ENCODE data around the gene STT3A.

- TF ChIP-seq CTCF (IDR thresholded peaks at IDR 0.05; ENCODE audit: insufficient read depth, low read depth, low read length) (no peak), EZH2 (IDR thresholded peaks at IDR 0.05; ENCODE audit: insufficient read depth, low read length) (no peak)
Observed at GRCh38 chr11:125627236-125627910, 34.7 kb downstream of the STT3A start.

All from astrocyte (in vitro differentiated cells and primary cell).